Glutamatergic neuron (in vitro differentiated cells): Measurements from ENCODE around the gene AIMP2. TPM values are rescaled to one million over a fixed set of nuclear protein-coding genes. Genes with fewer than 3 reads are reported as not detected.
"Not testable (repeated sequence)": the region's sequence is repeated elsewhere in the genome, so short reads cannot be mapped to it uniquely, and the experiment has no call there.

ENCODE experiments used
- DNase-seq: peaks from one replicate; pipeline ENCODE4 v3.0.0; 2022
- H3K27ac Mint-ChIP-seq: one replicate; pipeline ENCODE4 v1.8.0; 2020; ENCODE audit warnings: mild to moderate bottlenecking, mixed read lengths, inconsistent platforms; ENCODE audit not compliant: unreplicated experiment
- H3K27me3 Mint-ChIP-seq: one replicate; pipeline ENCODE4 v1.8.0; 2020; ENCODE audit warnings: mild to moderate bottlenecking, moderate library complexity, mixed read lengths, inconsistent platforms; ENCODE audit not compliant: unreplicated experiment
- H3K36me3 Mint-ChIP-seq: one replicate; pipeline ENCODE4 v1.8.0; 2020; ENCODE audit warnings: mild to moderate bottlenecking, mixed read lengths, inconsistent platforms; ENCODE audit not compliant: unreplicated experiment
- H3K4me1 Mint-ChIP-seq: one replicate; pipeline ENCODE4 v1.8.0; 2020; ENCODE audit warnings: mild to moderate bottlenecking, low read depth, mixed read lengths, inconsistent platforms; ENCODE audit not compliant: unreplicated experiment
- H3K4me3 Mint-ChIP-seq: one replicate; pipeline ENCODE4 v1.8.0; 2020; ENCODE audit warnings: mild to moderate bottlenecking, mixed read lengths, inconsistent platforms; ENCODE audit not compliant: unreplicated experiment
- H3K9me3 Mint-ChIP-seq: one replicate; pipeline ENCODE4 v1.8.0; 2020; ENCODE audit warnings: mild to moderate bottlenecking, moderate library complexity, mixed read lengths, inconsistent platforms; ENCODE audit not compliant: unreplicated experiment
- long read RNA-seq: library from polyadenylated mRNA; unstranded; transcript quantifications from one replicate; pipeline ENCODE4 v2.0.0, GENCODE V29; 2020; ENCODE audit not compliant: unreplicated experiment
- total RNA-seq: library from RNA; stranded (reverse); fragmentation: NEBNext Ultra II Directional; extraction: Animal tissue kit (Norgen Biotek cat#: 25700); gene quantifications from one replicate; pipeline ENCODE4 v1.2.1, GENCODE V29; 2021; ENCODE audit not compliant: unreplicated experiment
- TF ChIP-seq, protein P1 (sequence below): fragments of 200-600 bp; sonication (generic); IDR thresholded peaks from one replicate; pipeline ENCODE4 v1.5.0; 2021; ENCODE audit not compliant: partially characterized antibody, unreplicated experiment

The AIMP2 gene
- 35.2 TPM for total RNA-seq
- long read RNA-seq, transcript AIMP2-201 (4 exons, 1,225 nt), result major isoform, 25 of 37 reads
- long read RNA-seq, partial matches to known transcripts, result 0 of 37 reads
- long read RNA-seq, other reads (novel, unspliced or antisense), result 10 of 37 reads

- no peaks in the 10 kb centered on the region for H3K27me3 Mint-ChIP-seq
- TF ChIP-seq, protein P1, sequence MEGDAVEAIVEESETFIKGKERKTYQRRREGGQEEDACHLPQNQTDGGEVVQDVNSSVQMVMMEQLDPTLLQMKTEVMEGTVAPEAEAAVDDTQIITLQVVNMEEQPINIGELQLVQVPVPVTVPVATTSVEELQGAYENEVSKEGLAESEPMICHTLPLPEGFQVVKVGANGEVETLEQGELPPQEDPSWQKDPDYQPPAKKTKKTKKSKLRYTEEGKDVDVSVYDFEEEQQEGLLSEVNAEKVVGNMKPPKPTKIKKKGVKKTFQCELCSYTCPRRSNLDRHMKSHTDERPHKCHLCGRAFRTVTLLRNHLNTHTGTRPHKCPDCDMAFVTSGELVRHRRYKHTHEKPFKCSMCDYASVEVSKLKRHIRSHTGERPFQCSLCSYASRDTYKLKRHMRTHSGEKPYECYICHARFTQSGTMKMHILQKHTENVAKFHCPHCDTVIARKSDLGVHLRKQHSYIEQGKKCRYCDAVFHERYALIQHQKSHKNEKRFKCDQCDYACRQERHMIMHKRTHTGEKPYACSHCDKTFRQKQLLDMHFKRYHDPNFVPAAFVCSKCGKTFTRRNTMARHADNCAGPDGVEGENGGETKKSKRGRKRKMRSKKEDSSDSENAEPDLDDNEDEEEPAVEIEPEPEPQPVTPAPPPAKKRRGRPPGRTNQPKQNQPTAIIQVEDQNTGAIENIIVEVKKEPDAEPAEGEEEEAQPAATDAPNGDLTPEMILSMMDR, result no peak
- peaks cover 3% of the 10 kb centered on the region for H3K4me1 Mint-ChIP-seq
- H3K27ac Mint-ChIP-seq, result peak within 1 kb of the TSS; percentile 82
- no peaks in the 10 kb centered on the region for H3K36me3 Mint-ChIP-seq
- peak within 1 kb of the TSS; percentile 84 for H3K4me3 Mint-ChIP-seq
- peak; percentile 97 for DNase-seq
- H3K9me3 Mint-ChIP-seq, result no peaks in the 10 kb centered on the region
Observed at GRCh38 chr7:6008668-6009611, at the start of gene AIMP2, which contains the start of gene PMS2. Gene AIMP2 (plus strand): TSS chr7:6009272. CDS start chr7:6009364, 92 bp downstream. Gene PMS2 (minus strand): TSS chr7:6009049. CDS start chr7:6009019, 30 bp downstream.

GRCh38 chr7:5963205-5963604 lies 45.9 kb upstream of the AIMP2 start:
- DNase-seq, H3K36me3 Mint-ChIP-seq, H3K9me3 Mint-ChIP-seq, H3K27me3 Mint-ChIP-seq, H3K27ac Mint-ChIP-seq, H3K4me3 Mint-ChIP-seq, H3K4me1 Mint-ChIP-seq: not testable (repeated sequence)

DNA sequence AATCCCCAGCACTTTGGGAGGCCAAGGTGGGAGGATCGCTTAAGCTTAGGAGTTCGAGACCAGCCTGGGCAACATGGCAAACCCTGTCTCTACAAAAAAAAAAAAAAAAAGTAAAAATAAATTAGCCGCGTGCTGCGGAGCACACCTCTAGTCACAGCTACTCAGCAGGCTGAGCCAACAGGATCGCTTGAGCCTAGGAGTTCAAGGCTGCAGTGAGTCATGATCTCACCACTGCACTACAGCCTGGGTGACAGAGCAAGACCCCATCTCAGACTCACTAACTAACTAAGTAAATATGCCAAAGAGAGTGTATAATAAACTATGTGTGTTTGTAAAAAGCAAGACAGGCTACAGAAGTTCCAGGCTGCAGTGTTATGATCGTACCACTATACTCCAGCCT lies 45.3 kb upstream of the AIMP2 start:
- not testable (repeated sequence) for H3K4me1 Mint-ChIP-seq, H3K36me3 Mint-ChIP-seq, DNase-seq

GRCh38 chr7:5970347-5970911 lies 38.6 kb upstream of the AIMP2 start, which contains the start of gene RSPH10B:
Gene RSPH10B (minus strand): TSS chr7:5970689. CDS start chr7:5967116, 3,573 bp downstream.
- not testable (repeated sequence) for H3K9me3 Mint-ChIP-seq, H3K4me3 Mint-ChIP-seq, H3K36me3 Mint-ChIP-seq, H3K4me1 Mint-ChIP-seq, DNase-seq, H3K27me3 Mint-ChIP-seq, H3K27ac Mint-ChIP-seq

More for the DNA sequence above, 45.3 kb upstream of the AIMP2 start:
- not testable (repeated sequence) for H3K4me3 Mint-ChIP-seq, H3K27ac Mint-ChIP-seq, H3K27me3 Mint-ChIP-seq, H3K9me3 Mint-ChIP-seq

DNA sequence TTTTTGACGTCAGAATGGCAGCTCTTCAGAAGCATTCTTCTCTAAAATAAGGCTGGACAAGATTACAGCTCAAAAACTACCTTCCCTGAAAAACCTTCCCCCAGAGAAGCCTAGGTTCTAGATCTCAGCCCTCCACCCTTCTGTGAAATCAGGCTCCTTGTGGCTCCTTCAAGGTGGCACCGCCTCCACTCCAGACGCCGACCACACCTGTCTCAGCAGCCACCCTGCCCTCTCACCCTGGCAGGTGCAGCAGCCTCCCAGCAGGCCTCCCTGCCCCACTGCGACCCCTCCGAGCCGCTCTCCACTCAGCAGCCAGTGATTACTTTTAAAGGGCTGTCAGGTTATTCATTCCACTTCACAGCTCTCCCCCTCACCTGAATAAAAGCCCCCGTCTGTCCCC lies 35.5 kb upstream of the AIMP2 start:
- not testable (repeated sequence) for H3K36me3 Mint-ChIP-seq, H3K27me3 Mint-ChIP-seq, H3K4me1 Mint-ChIP-seq, DNase-seq, H3K4me3 Mint-ChIP-seq, H3K9me3 Mint-ChIP-seq, H3K27ac Mint-ChIP-seq

DNA sequence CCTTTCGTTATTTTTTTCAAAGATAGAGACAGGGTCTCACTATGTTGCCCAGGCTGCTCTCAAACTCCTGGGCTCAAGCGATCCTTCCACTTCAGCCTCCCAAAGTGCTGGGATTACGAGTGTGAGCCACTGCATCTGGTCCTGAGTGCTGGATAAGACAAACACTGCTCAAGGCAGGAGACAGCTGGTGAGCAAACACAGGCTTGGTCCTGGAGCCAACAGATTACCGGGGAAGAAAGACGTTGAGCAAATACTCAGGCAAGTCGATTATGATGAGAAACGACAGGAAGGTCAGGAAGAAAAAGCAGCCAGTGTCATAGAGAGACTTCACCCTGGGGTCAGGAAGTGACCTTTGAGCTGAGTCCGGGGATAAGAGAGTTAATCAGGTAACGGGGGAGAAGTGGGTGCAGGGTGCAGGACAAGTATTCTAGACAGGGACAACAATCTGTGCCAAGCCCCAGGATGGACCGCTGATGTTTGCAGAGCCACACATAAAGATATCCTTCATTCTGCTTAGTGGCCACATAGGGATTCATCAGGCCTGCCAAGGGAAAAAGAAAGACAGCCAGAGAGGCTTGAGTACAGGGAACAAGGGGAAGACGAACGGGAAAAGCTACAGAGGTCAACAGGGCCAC lies 29.3 kb upstream of the AIMP2 start:
- not testable (repeated sequence) for H3K27ac Mint-ChIP-seq, H3K9me3 Mint-ChIP-seq

GRCh38 chr7:5987061-5987460 lies 22.0 kb upstream of the AIMP2 start:
- H3K27ac Mint-ChIP-seq, H3K4me1 Mint-ChIP-seq, H3K4me3 Mint-ChIP-seq, H3K36me3 Mint-ChIP-seq, H3K9me3 Mint-ChIP-seq, H3K27me3 Mint-ChIP-seq, DNase-seq: not testable (repeated sequence)

More for the DNA sequence above, 29.3 kb upstream of the AIMP2 start:
- H3K4me3 Mint-ChIP-seq, H3K4me1 Mint-ChIP-seq, H3K36me3 Mint-ChIP-seq, DNase-seq, H3K27me3 Mint-ChIP-seq: not testable (repeated sequence)
